NCI-H2227 (cell line): ENCODE data around the gene KRT6C.

Experiments used
- DNase-seq: peaks from one replicate; lab custom pipeline; 2025; ENCODE audit not compliant: unreplicated experiment; lab: John Stamatoyannopoulos, UW

KRT6C gene

GRCh38 chr12:52436000-52436827, 37.4 kb downstream of the KRT6C start:
- no peak for DNase-seq

GRCh38 chr12:52435659-52435999, 38.0 kb downstream of the KRT6C start:
- DNase-seq, result no peak

GRCh38 chr12:52434760-52435530, 38.7 kb downstream of the KRT6C start:
- no peak for DNase-seq

GRCh38 chr12:52434081-52434733, 39.4 kb downstream of the KRT6C start, which contains the start of gene KRT75:
Gene KRT75, minus strand, starts transcription at chr12:52434371. Its CDS starts 67 bp downstream, at chr12:52434304.
- no peak for DNase-seq

GRCh38 chr12:52433501-52434080, 40.0 kb downstream of the KRT6C start:
- DNase-seq, result no peak

- no peak for DNase-seq
These were observed 40.9 kb downstream of the KRT6C start for GRCh38 chr12:52432559-52433207.

- DNase-seq, result no peak
These were observed 45.5 kb downstream of the KRT6C start for GRCh38 chr12:52428121-52428520.

GRCh38 chr12:52427083-52427482, 46.5 kb downstream of the KRT6C start:
- DNase-seq, result no peak

- no peak for DNase-seq
These were observed 47.6 kb downstream of the KRT6C start for GRCh38 chr12:52426034-52426433.

- DNase-seq, result no peak
These were observed 48.1 kb downstream of the KRT6C start for GRCh38 chr12:52425466-52425865.

GRCh38 chr12:52423661-52424500, 49.7 kb downstream of the KRT6C start:
- no peak for DNase-seq

GRCh38 chr12:52423035-52423434, 50.6 kb downstream of the KRT6C start:
- no peak for DNase-seq

GRCh38 chr12:52419656-52420055, 53.9 kb downstream of the KRT6C start:
- DNase-seq, result no peak

GRCh38 chr12:52418576-52419110, 55.0 kb downstream of the KRT6C start:
- DNase-seq, result no peak
